ENCODE results near the gene ATXN10. TPM values are rescaled to one million over a fixed set of nuclear protein-coding genes. Genes with fewer than 3 reads are reported as not detected.
A peak's percentile ranks its signal among the peaks of the same experiment; 100 is the strongest.

ATXN10 gene
- total and polyA plus RNA-seq, 2 of the 8 experiments (the other 6 are each of a cell fraction or from before 2014, with no cell fraction given), result 134 to 210 TPM

DNA sequence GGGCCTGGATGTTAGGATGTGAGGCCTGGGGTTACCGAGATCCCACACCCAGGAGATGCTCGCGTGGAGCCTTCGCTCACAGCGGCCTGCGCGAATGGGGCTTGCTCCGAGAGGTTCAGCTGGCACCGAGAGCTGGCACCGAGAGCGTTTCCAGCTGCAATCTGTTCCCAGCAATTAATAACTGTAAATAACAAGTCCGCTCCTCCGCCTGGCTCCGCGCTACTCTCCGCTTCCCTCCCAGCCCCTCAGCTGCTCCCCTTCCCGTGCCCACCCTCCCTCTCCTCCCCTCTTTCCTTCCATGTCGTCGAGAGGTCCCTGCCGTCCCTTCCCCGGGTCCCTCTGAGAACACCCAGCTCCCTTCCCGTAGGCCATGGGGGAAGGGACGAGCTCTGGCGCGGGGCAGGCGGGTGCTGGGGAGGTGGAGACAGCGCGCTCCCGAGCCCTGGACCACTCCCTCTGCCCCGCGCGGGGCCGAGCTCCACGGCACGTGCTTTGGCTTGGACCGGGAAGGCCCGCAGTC, 194.6 kb downstream of the ATXN10 start:
- Histone ChIP-seq H3K18ac (ENCODE audit: extremely low read depth, low read length) (peak overlapping the region; percentile 32; the same call in 1 of the 2 replicates), H2BK20ac (ENCODE audit: low read length) (no peak overlapping the region), H4K5ac (ENCODE audit: insufficient read length, low read depth, low read length) (no peak overlapping the region), H3K79me1 (ENCODE audit: low read depth, low read length) (no peaks in the 10 kb centered on the region; the same call in 1 of the 2 replicates), H3K79me2 (ENCODE audit: control insufficient read depth in 1 of 2, insufficient read depth in 2 of 2, low read length in 2 of 2) (no peaks in the 10 kb centered on the region), H2BK120ac (replicated peaks; ENCODE audit: low read depth, low read length) (no peak overlapping the region), H2BK5ac (ENCODE audit: low read depth, low read length) (no peak overlapping the region), H3K23ac (ENCODE audit: insufficient read length) (no peak overlapping the region), H4K20me1 (replicated peaks in 1 of 2; ENCODE audit: control insufficient read depth in 1 of 2, insufficient read depth in 2 of 2, low read length in 2 of 2) (peaks cover 10 to 15% of the 10 kb centered on the region in 2 experiments), H3K56ac (replicated peaks; ENCODE audit: insufficient read length, low read depth, low read length) (no peak overlapping the region), H3K4me3 (ENCODE audit: extremely low read depth in 1 of 4, insufficient read depth in 2 of 4, low read depth in 3 of 4, low read length in 4 of 4) (peak overlapping the region; percentile 10 to 59 (median 34); a peak in 6 of 8 replicates), H4K91ac (replicated peaks; ENCODE audit: insufficient read length, low read length) (no peak overlapping the region), H3K27me3 (replicated peaks in 1 of 4; ENCODE audit: control insufficient read depth in 3 of 4, extremely low read depth in 1 of 4, insufficient read depth in 3 of 4, low read length in 3 of 4) (peaks cover 25 to 62% (median 54%) of the 10 kb centered on the region in 4 experiments), H3K4ac (replicated peaks; ENCODE audit: insufficient read length, low read depth, low read length) (no peak overlapping the region), H2AK5ac (ENCODE audit: low read depth, low read length) (no peak overlapping the region), H3K23me2 (ENCODE audit: low read depth, low read length) (peaks cover 13% of the 10 kb centered on the region; the same call in 1 of the 2 replicates), H2BK12ac (ENCODE audit: low read depth, low read length) (no peak overlapping the region; the same call in 1 of the 2 replicates), H4K8ac (ENCODE audit: extremely low read depth, insufficient read depth, low read length) (peak overlapping the region; percentile 83), H3K27ac (ENCODE audit: low read depth, low read length) (no peak overlapping the region), H2AFZ (ENCODE audit: low read length) (no peak overlapping the region), H3K4me1 (replicated peaks in 1 of 4; ENCODE audit: control insufficient read depth in 3 of 4, insufficient read depth in 4 of 4, low read length in 3 of 4) (peaks cover 0 to 8% (median 1%) of the 10 kb centered on the region in 4 experiments; a peak in 5 of 7 replicates), H3K4me2 (ENCODE audit: insufficient read depth in 1 of 2, low read depth in 2 of 2, low read length in 2 of 2) (peak overlapping the region; percentile 59 to 88), H3K9ac (replicated peaks in 1 of 4; ENCODE audit: extremely low read depth in 1 of 4, low read depth in 3 of 4, low read length in 3 of 4) (no peak overlapping the region), H3K14ac (ENCODE audit: insufficient read length) (no peak overlapping the region), H3K36me3 (ENCODE audit: control insufficient read depth in 2 of 4, insufficient read depth in 4 of 4, low read length in 3 of 4) (no peaks in the 10 kb centered on the region), H2BK15ac (ENCODE audit: low read length) (no peak overlapping the region), H3K9me3 (ENCODE audit: insufficient read depth in 2 of 2, low read depth in 1 of 2, low read length in 1 of 2) (no peaks in the 10 kb centered on the region)
- ChIA-PET CTCF (ENCODE audit: partially characterized antibody) (interaction anchor here (0.6 to 7.9 kb wide), 16 partner anchors 10 to 292 kb away, joined by 3 to 78 read pairs (median 4); no protein-coding TSS in a partner anchor), POLR2A (ENCODE audit: partially characterized antibody) (interaction anchor here (0.6 to 1.2 kb wide), 4 partner anchors 11 to 1128 kb away, joined by 3 to 4 read pairs (median 4); no protein-coding TSS in a partner anchor)
- 67% methylated on average over 20 of the region's 37 CpGs; no CpG with 5 or more reads in 1 of the 2 experiments for WGBS, 2 experiments (ENCODE audit: extremely low coverage in 1 of 2, insufficient coverage in 1 of 2, insufficient read length in 1 of 2, insufficient replicate concordance in 2 of 2, low coverage in 1 of 2, low lambda C conversion rate in 2 of 2, missing lambda C conversion rate in 1 of 2)
- peak in 1 of 2 experiments; percentile 52 for DNase-seq (ENCODE audit: low read depth in 1 of 2, low spot score in 2 of 2)
- FAIRE-seq, result no peak
- TF ChIP-seq BACH1 (IDR thresholded peaks at IDR 0.05; ENCODE audit: low read length), result no peak
- TF ChIP-seq RNF2 (IDR thresholded peaks at IDR 0.05; ENCODE audit: borderline replicate concordance, low read depth, low read length, missing control alignments, poor library complexity, severe bottlenecking), result peak; percentile 3
- TF ChIP-seq MAFK (IDR thresholded peaks at IDR 0.05; ENCODE audit: low read depth, low read length), result no peak
- no peak for TF ChIP-seq SUZ12 (IDR thresholded peaks at IDR 0.05; ENCODE audit: low read length)
- peak; percentile 41 for TF ChIP-seq MAX (IDR thresholded peaks at IDR 0.05)
- TF ChIP-seq KDM1A (IDR thresholded peaks at IDR 0.05; ENCODE audit: borderline replicate concordance, low read length), result no peak
- TF ChIP-seq FOSL1 (IDR thresholded peaks at IDR 0.05; ENCODE audit: insufficient read depth, low read depth, low read length), result no peak
- TF ChIP-seq NRF1 (IDR thresholded peaks at IDR 0.05; ENCODE audit: low read depth, low read length), result no peak

Data from H1 (cell line).